Activated naive CD4-positive, alpha-beta T cell treated with anti-CD3 and anti-CD28 coated beads, Interleukin-2, amount 50 U/mL, for 72 hours (primary cell): ENCODE data around the gene RTN4RL2. TPM values are rescaled to one million over a fixed set of nuclear protein-coding genes. Genes with fewer than 3 reads are reported as not detected.

ENCODE experiments used
- ATAC-seq, 2 donors: fragments of 150-1000 bp; cut with Tn5 transposase; 2 replicates each; pipeline ENCODE4 v1.10.0; 2021; ENCODE audit warnings: mild to moderate bottlenecking in 2 of 2, moderate library complexity in 2 of 2
- DNase-seq, 2 donors: peaks; one replicate each; pipeline ENCODE4 v3.0.0; 2021 to 2022; ENCODE audit warnings: low spot score in 2 of 2
- H3K27ac Mint-ChIP-seq, 2 donors: one replicate each; pipeline ENCODE4 v1.8.0; 2022; ENCODE audit warnings: mild to moderate bottlenecking in 2 of 2, mixed read lengths in 2 of 2
- H3K36me3 Mint-ChIP-seq, 2 donors: one replicate each; pipeline ENCODE4 v1.8.0; 2022; ENCODE audit warnings: mixed read lengths in 2 of 2
- H3K9me3 Mint-ChIP-seq, 2 donors: one replicate each; pipeline ENCODE4 v1.8.0; 2022; ENCODE audit warnings: mixed read lengths in 2 of 2
- total RNA-seq, 2 donors: library from RNA; stranded (reverse); gene quantifications; one replicate each; pipeline ENCODE4 v1.2.3, GENCODE V29; 2022

RTN4RL2 gene
- total RNA-seq, 2 donors from 2014 or later, result 1.4 TPM; not detected in 1

- Mint-ChIP-seq H3K9me3 (no peaks in the 10 kb centered on the region), H3K36me3 (peaks cover 8 to 13% of the 10 kb centered on the region in 2 donors)
- ATAC-seq, result peak; percentile 64 to 77
Measured at GRCh38 chr11:57482782-57483561, 22.6 kb downstream of the RTN4RL2 start.

DNA sequence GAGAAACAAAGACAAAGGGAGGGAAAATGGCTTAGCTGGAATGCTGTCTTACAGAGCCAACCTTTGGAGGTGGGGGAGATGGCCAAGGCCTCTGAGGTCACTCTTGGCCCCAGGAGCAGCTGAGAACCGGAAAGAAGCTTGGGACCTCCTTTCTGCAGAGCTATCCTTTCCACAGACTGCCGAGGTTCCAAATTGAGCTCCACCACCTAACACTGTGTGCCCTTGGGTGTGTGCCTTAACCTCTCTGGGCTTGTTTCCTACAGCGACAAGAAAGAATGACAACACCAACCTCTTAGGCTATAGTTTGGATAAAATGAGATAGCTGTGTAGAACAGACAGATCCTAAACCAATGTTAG is 23.2 kb downstream of the RTN4RL2 start:
- Mint-ChIP-seq H3K27ac (no peak overlapping the region), H3K9me3 (no peaks in the 10 kb centered on the region), H3K36me3 (peaks cover 8 to 19% of the 10 kb centered on the region in 2 donors)
- ATAC-seq (no peak), DNase-seq (no peak)

More at GRCh38 chr11:57482782-57483561, 22.6 kb downstream of the RTN4RL2 start:
- DNase-seq, result peak in 1 of 2 donors; percentile 74
- H3K27ac Mint-ChIP-seq, result no peak overlapping the region

DNA sequence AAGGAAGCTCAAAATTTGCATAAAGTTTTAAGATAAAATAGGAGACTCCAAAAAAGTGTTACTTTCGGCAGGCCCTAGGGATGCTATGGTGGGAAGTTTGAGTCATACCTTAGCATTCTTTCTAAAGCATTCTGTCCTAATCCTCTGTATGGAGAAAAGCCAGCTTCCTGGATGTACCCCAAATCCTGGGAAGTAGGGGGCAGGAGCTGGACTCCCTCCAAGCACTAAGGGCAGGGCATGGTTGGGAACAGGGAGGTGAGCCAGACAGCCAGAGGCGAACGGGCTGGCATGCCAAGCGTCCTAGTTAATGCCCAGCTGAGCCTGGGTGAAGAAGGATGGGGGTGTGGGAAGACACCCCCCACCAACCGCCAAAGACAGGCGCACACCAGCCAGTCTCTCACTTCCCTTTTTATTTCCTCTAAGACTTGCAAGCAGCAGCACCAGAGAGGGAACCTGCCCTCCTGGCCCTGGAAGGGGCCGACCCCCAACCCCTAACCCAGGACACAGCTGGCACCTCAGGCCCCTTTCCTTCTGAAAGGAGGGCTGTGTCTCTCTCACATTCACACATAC is 23.9 kb downstream of the RTN4RL2 start:
- no peak for DNase-seq
- Mint-ChIP-seq H3K27ac (no peak overlapping the region), H3K36me3 (peaks cover 8 to 25% of the 10 kb centered on the region in 2 donors), H3K9me3 (no peaks in the 10 kb centered on the region)
- no peak for ATAC-seq

DNA sequence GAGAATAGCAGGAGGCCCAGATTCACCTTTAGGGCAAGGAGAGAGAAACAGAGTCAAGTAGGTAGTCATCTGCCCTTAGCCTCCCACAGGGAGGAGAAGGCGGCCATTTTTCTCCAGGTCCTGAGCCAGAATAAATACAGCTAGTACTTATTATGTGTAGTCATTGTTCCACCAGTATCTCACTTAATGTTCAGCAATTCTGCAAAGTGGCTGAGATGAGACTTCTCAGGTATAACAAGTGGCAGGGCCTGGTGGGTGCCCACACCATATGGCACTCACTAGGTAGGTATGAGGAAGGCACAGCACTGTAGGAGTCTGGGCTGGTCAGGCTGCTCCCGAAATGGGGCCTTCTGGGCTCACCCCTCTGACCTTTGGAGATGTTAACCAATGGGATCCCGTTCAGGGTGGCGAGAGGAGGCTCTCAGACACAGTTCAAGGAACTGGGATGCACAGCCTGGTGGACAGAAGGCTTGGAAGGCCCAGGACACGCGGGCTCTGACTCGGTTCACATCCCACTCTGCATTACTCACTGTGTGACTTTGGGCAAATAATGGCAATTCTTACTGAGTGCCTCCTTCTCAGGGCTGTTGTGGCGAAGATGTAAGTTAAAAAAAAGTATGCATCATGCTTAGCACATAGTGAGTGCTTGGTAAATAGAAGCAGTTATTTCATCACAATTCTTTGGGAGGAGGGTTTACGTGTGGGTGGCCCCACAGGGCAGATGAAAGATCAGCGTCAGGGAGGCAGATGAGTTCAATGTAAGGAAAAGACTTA is 25.1 kb downstream of the RTN4RL2 start:
- H3K36me3 Mint-ChIP-seq, result peaks cover 10 to 25% of the 10 kb centered on the region in 2 donors
- H3K27ac Mint-ChIP-seq, result no peak overlapping the region
- ATAC-seq (no peak), DNase-seq (no peak)
- no peaks in the 10 kb centered on the region for H3K9me3 Mint-ChIP-seq

DNA sequence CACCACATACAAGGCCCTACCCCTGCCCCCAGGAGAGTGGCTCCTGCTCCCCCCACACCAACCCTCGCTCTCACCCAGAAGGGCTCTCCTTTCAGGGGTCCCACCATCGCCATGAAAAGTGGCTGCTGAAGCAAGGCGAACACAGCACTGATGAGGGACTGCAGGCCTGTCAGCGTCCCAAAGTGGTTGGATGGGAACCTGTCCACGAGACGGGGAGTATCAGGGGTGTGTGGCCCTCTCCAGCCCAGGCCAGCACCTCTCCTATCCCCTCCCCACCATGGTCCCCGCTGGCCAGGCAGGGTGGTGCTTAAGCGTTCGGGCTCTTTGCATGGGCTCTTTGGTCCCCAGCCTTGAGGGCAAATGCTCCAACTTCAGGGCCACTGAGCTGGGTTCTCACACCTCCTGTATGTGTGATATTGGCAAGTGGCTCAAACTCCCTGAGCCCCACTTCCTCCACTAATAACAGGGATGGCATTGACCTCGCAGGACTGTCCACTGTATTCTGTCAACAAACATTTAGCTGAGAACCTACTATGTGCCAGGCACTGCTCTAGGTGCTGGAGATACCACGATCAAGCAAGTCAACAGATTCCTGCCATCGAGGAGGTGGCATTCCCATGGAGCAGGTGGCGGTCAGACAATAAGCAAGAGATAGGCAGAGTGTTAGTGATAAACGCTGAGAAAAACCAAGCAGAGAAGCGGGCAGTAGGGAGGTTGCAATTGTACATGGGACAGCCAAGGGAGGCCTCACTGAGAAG is 26.9 kb downstream of the RTN4RL2 start:
- no peak overlapping the region for H3K27ac Mint-ChIP-seq
- no peak for ATAC-seq
- H3K9me3 Mint-ChIP-seq, result no peaks in the 10 kb centered on the region
- H3K36me3 Mint-ChIP-seq, result peaks cover 14 to 25% of the 10 kb centered on the region in 2 donors
- no peak for DNase-seq

GRCh38 chr11:57487920-57488659 is 27.8 kb downstream of the RTN4RL2 start:
- ATAC-seq (no peak), DNase-seq (no peak)
- H3K27ac Mint-ChIP-seq, result no peak overlapping the region
- H3K36me3 Mint-ChIP-seq, result peaks cover 14 to 25% of the 10 kb centered on the region in 2 donors
- H3K9me3 Mint-ChIP-seq, result no peaks in the 10 kb centered on the region

DNA sequence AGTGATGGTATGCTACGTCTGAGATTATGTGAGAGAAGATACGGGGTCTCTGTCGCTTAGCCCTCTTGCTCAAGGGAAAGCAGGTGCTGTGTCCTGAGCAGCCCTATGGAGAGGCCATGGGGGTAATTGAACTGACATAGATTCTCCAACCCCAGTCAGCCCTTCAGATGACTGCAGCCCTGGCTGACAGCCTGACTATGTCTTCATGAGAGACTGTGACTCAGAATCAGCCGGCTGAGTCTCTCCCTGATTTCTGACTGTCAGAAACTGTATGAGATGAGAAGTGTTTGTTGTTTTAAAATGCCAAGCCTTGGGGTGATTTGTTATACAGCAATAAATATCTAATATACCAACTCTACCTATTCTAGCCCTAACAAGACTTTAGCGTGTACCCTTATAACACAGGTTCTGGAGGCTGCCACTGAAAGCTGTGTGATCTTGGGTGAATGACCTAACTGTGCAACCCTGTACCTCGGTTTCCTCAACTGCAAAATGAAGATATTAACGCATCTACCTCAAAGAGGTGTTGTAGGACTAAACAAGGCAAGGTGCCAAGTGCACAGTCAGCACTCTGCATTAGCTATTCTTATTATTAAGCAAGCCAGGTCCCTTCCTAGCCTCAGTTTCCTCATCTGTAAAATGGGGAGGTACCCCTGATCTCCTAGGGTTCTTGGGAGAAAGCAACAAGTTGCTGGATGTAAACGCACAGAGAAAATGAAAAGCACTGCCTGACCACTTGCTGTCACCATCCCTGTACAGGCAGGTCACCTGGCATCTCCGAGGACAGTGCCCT is 30.3 kb downstream of the RTN4RL2 start:
- Mint-ChIP-seq H3K9me3 (no peaks in the 10 kb centered on the region), H3K36me3 (peaks cover 6 to 18% of the 10 kb centered on the region in 2 donors), H3K27ac (peak overlapping the region in 1 of 2 donors; percentile 39)
- no peak for DNase-seq
- no peak for ATAC-seq

- Mint-ChIP-seq H3K36me3 (peaks cover 6 to 18% of the 10 kb centered on the region in 2 donors), H3K9me3 (no peaks in the 10 kb centered on the region), H3K27ac (no peak overlapping the region)
- ATAC-seq (peak; percentile 69 to 76), DNase-seq (peak in 1 of 2 donors; percentile 72)
Measured at GRCh38 chr11:57491371-57492061, 31.2 kb downstream of the RTN4RL2 start.

- Mint-ChIP-seq H3K27ac (peak overlapping the region; percentile 87 to 94), H3K9me3 (no peaks in the 10 kb centered on the region), H3K36me3 (peaks cover 3 to 6% of the 10 kb centered on the region in 2 donors)
- DNase-seq, result peak; percentile 75 to 80
- ATAC-seq, result peak; percentile 81 to 87
Measured at GRCh38 chr11:57493507-57494503, 33.5 kb downstream of the RTN4RL2 start.

- DNase-seq (no peak), ATAC-seq (no peak)
- Mint-ChIP-seq H3K36me3 (peaks cover 6 to 8% of the 10 kb centered on the region in 2 donors), H3K27ac (peak overlapping the region; percentile 61 to 72), H3K9me3 (no peaks in the 10 kb centered on the region)
Measured at GRCh38 chr11:57496109-57496820, 35.9 kb downstream of the RTN4RL2 start.

GRCh38 chr11:57497303-57498247 is 37.2 kb downstream of the RTN4RL2 start:
- H3K9me3 Mint-ChIP-seq, result no peaks in the 10 kb centered on the region
- DNase-seq (no peak), ATAC-seq (no peak)
- H3K36me3 Mint-ChIP-seq, result peaks cover 6 to 8% of the 10 kb centered on the region in 2 donors
- peak overlapping the region; percentile 40 to 61 for H3K27ac Mint-ChIP-seq

GRCh38 chr11:57498540-57498939 is 38.2 kb downstream of the RTN4RL2 start:
- no peaks in the 10 kb centered on the region for H3K9me3 Mint-ChIP-seq
- H3K36me3 Mint-ChIP-seq, result peaks cover 6 to 8% of the 10 kb centered on the region in 2 donors
- H3K27ac Mint-ChIP-seq, result peak overlapping the region in 1 of 2 donors; percentile 30
- DNase-seq, result no peak
- ATAC-seq, result no peak
